ENCODE measurements around the gene FLVCR1.

The FLVCR1 gene

DNA sequence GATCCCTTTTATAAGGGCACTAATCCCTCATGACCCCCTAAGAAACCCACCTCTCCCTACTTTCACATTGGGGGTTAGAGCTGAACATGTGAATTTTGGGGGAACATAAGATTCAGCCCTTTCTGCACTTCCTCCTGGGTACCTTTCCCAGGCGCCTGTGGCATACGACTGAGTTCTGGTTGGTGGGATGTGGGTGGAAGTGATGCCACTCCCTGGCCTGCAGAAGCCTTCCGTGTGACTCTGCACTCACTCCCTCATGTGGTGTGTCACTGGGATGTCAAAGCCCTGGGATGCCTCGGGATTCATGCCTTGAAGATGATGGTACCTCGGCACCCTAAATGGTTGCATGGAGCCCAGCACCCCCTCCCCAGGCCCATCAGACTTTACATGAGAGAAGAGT lies 63.9 kb downstream of the FLVCR1 start:
- no peak for DNase-seq

DNA sequence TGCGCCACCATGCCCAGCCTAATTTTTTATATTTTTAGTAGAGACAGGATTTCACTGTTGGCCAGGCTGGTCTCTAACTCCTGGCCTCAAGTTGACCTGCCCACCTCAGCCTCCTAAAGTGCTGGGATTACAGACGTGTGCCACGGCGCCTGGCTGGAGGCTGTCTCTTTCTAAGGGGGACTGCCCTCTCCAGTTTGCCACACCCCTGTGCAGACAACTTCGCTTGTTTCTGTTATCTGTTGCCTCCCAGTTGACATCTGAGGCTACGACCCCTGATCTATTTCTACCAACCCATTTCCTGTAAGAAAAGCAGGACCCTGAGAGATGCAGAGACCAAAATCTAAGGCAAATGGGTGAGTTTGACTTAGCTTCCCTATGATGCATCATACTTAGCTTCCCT lies 68.3 kb downstream of the FLVCR1 start:
- no peak for DNase-seq
- in situ Hi-C loops (cut with HindIII; ENCODE audit: low pct_ligation_motif_present, low sequenced_read_pairs): no loop called here
- Histone ChIP-seq H3K4me3 (ENCODE audit: low read depth, low read length) (no peak overlapping the region), H3K27me3 (replicated peaks) (no peaks in the 10 kb centered on the region), H3K36me3 (replicated peaks) (no peaks in the 10 kb centered on the region), H3K27ac (no peak overlapping the region)
- TF ChIP-seq, protein P1, sequence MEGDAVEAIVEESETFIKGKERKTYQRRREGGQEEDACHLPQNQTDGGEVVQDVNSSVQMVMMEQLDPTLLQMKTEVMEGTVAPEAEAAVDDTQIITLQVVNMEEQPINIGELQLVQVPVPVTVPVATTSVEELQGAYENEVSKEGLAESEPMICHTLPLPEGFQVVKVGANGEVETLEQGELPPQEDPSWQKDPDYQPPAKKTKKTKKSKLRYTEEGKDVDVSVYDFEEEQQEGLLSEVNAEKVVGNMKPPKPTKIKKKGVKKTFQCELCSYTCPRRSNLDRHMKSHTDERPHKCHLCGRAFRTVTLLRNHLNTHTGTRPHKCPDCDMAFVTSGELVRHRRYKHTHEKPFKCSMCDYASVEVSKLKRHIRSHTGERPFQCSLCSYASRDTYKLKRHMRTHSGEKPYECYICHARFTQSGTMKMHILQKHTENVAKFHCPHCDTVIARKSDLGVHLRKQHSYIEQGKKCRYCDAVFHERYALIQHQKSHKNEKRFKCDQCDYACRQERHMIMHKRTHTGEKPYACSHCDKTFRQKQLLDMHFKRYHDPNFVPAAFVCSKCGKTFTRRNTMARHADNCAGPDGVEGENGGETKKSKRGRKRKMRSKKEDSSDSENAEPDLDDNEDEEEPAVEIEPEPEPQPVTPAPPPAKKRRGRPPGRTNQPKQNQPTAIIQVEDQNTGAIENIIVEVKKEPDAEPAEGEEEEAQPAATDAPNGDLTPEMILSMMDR (IDR thresholded peaks at IDR 0.05; ENCODE audit: low read depth, low read length, missing control alignments): no peak

More for the DNA sequence above, 63.9 kb downstream of the FLVCR1 start:
- Histone ChIP-seq H3K4me3 (ENCODE audit: low read depth, low read length) (no peak overlapping the region), H3K27ac (no peak overlapping the region), H3K36me3 (replicated peaks) (no peaks in the 10 kb centered on the region), H3K27me3 (replicated peaks) (peaks cover 3% of the 10 kb centered on the region)
- in situ Hi-C loops (cut with HindIII; ENCODE audit: low pct_ligation_motif_present, low sequenced_read_pairs): no loop called here
- TF ChIP-seq, protein P1 (IDR thresholded peaks at IDR 0.05; ENCODE audit: low read depth, low read length, missing control alignments): no peak

- Histone ChIP-seq H3K4me3 (ENCODE audit: low read depth, low read length) (no peak overlapping the region), H3K27ac (no peak overlapping the region), H3K27me3 (replicated peaks) (no peaks in the 10 kb centered on the region), H3K36me3 (replicated peaks) (no peaks in the 10 kb centered on the region)
- no peak for DNase-seq
- in situ Hi-C loops (cut with HindIII; ENCODE audit: low pct_ligation_motif_present, low sequenced_read_pairs): no loop called here
- TF ChIP-seq, protein P1 (IDR thresholded peaks at IDR 0.05; ENCODE audit: low read depth, low read length, missing control alignments): no peak
These were observed 70.5 kb downstream of the FLVCR1 start for GRCh38 chr1:212928323-212929291.

- DNase-seq: no peak
- H3K4me3 ChIP-seq (ENCODE audit: low read depth, low read length): no peak overlapping the region
- in situ Hi-C loops (cut with HindIII; ENCODE audit: low pct_ligation_motif_present, low sequenced_read_pairs): no loop called here
- H3K36me3 ChIP-seq (replicated peaks): no peaks in the 10 kb centered on the region
- H3K27ac ChIP-seq: no peak overlapping the region
- TF ChIP-seq, protein P1 (IDR thresholded peaks at IDR 0.05; ENCODE audit: low read depth, low read length, missing control alignments): no peak
- no peaks in the 10 kb centered on the region for H3K27me3 ChIP-seq (replicated peaks)
These were observed 73.1 kb downstream of the FLVCR1 start for GRCh38 chr1:212930986-212931678.

DNA sequence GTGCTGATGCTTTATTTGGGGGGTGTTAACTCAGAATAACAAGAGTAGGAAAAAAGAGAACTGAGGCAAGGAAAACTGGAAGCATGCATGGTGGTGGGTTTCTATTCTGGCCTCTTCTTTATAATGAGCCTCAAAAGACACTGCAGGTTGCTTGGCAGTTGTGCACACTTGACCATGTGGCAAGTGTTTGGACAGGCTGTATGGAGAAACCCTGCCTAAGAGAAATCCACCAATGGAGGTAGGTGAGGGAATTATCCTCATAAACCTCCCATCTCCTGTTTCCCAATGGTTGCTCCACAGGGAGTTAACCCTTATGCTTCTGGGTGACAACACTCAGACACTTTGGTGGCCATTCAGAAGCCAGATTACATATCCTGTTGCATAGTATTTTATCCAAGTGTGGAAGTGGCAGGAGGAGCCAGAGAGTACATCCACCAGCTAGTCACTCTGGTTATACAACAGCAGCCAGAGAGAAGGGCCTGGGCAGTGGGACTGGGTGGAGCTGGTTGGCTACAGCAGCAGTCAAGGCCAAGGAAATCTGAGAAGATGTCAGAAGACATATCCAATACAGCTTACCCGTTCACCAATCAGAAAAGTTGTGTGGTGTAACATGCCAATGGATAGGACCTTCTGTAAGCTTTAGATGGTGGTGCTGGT lies 75.9 kb downstream of the FLVCR1 start:
- DNase-seq: no peak
- no peak overlapping the region for H3K4me3 ChIP-seq (ENCODE audit: low read depth, low read length)
- TF ChIP-seq, protein P1 (IDR thresholded peaks at IDR 0.05; ENCODE audit: low read depth, low read length, missing control alignments): no peak
- in situ Hi-C loops (cut with HindIII; ENCODE audit: low pct_ligation_motif_present, low sequenced_read_pairs): no loop called here
- no peaks in the 10 kb centered on the region for H3K27me3 ChIP-seq (replicated peaks)
- no peak overlapping the region for H3K27ac ChIP-seq
- no peaks in the 10 kb centered on the region for H3K36me3 ChIP-seq (replicated peaks)

Data from brain microvascular endothelial cell (primary cell).